GM23248 (cell line): ENCODE data around the gene GSTP1.

Experiments
- EZH2 ChIP-seq: fragments of 200-600 bp; sonication (generic); IDR thresholded peaks from 2 replicates; pipeline ENCODE4 v1.6.1; 2018; ENCODE audit warnings: antibody characterized with exemption, mild to moderate bottlenecking; ENCODE audit not compliant: insufficient read depth, poor library complexity, severe bottlenecking
- EZH2phosphoT487 ChIP-seq: fragments of 200-600 bp; sonication (generic); IDR thresholded peaks from 2 replicates; pipeline ENCODE4 v1.6.1; 2018; ENCODE audit warnings: antibody characterized with exemption, moderate library complexity, mild to moderate bottlenecking, low read depth; ENCODE audit not compliant: insufficient read depth

- no peak for TF ChIP-seq EZH2
- no peak for TF ChIP-seq EZH2phosphoT487
These were observed 12.2 kb upstream of the GSTP1 start for GRCh38 chr11:67571443-67571842.
